WTC11 (cell line): ENCODE results near the gene IQCF6. TPM values are rescaled to one million over a fixed set of nuclear protein-coding genes. Genes with fewer than 3 reads are reported as not detected.

Source experiments
- ATAC-seq: fragments of 200-7000 bp; cut with Tn5 transposase; 2 replicates; pipeline ENCODE4 v1.10.0; 2021; ENCODE audit warnings: mild to moderate bottlenecking, moderate library complexity
- CTCF ChIA-PET: fragments of 300-600 bp; sonication (Branson Sonifier 250); formaldehyde crosslinking; loops from one replicate; lab custom pipeline; 2021; ENCODE audit warnings: antibody characterized with exemption; lab: Charles Lee
- POLR2A ChIA-PET: fragments of 350-600 bp; sonication (Branson Sonifier 250); formaldehyde crosslinking; loops from one replicate; lab custom pipeline; 2021; ENCODE audit warnings: antibody characterized with exemption; lab: Charles Lee
- DNase-seq: peaks from one replicate; pipeline ENCODE4 v3.0.0; 2021; ENCODE audit warnings: low spot score
- H3K27ac Mint-ChIP-seq: 2 replicates; pipeline ENCODE4 v1.8.0; 2021; ENCODE audit warnings: mixed read lengths
- H3K27me3 Mint-ChIP-seq: 2 replicates; pipeline ENCODE4 v1.8.0; 2021; ENCODE audit warnings: low read depth, mild to moderate bottlenecking, moderate library complexity, mixed read lengths
- H3K36me3 Mint-ChIP-seq: 2 replicates; pipeline ENCODE4 v1.8.0; 2021; ENCODE audit warnings: mixed read lengths
- H3K4me1 Mint-ChIP-seq: 2 replicates; pipeline ENCODE4 v1.8.0; 2022; ENCODE audit warnings: mixed read lengths
- H3K4me3 Mint-ChIP-seq: 2 replicates; pipeline ENCODE4 v1.8.0; 2021; ENCODE audit warnings: mild to moderate bottlenecking, moderate library complexity, mixed read lengths
- H3K9me3 Mint-ChIP-seq: 2 replicates; pipeline ENCODE4 v1.8.0; 2021; ENCODE audit warnings: mixed read lengths
- ARID4B ChIP-seq: sonication (generic); formaldehyde crosslinking; IDR thresholded peaks from 2 replicates; pipeline ENCODE4 v1.8.0; 2023; ENCODE audit warnings: missing genetic modification reagents, mild to moderate bottlenecking, borderline replicate concordance
- CREM ChIP-seq: sonication (generic); formaldehyde crosslinking; IDR thresholded peaks from 2 replicates; pipeline ENCODE4 v1.8.1; 2022; ENCODE audit warnings: mild to moderate bottlenecking, missing genetic modification reagents, moderate library complexity
- ERG ChIP-seq: fragments of 250-450 bp; sonication (Bioruptor Pico); IDR thresholded peaks from 2 replicates; pipeline ENCODE4 v1.8.0; 2021; ENCODE audit warnings: mild to moderate bottlenecking
- GTF2I ChIP-seq: fragments of 250-450 bp; sonication (Bioruptor Pico); conservative IDR thresholded peaks from 2 replicates; pipeline ENCODE4 v1.4.0; 2021; ENCODE audit warnings: mild to moderate bottlenecking
- IRF2 ChIP-seq: sonication (generic); formaldehyde crosslinking; IDR thresholded peaks from 2 replicates; pipeline ENCODE4 v1.8.0; 2022; ENCODE audit warnings: low read depth, missing genetic modification reagents, borderline replicate concordance
- JAZF1 ChIP-seq: fragments of 250-450 bp; sonication (Bioruptor Pico); IDR thresholded peaks from 2 replicates; pipeline ENCODE4 v1.9.0; 2021; ENCODE audit warnings: moderate library complexity, mild to moderate bottlenecking, inconsistent platforms
- JUN ChIP-seq: sonication (generic); formaldehyde crosslinking; IDR thresholded peaks from 2 replicates; pipeline ENCODE4 v1.8.0; 2023; ENCODE audit warnings: mild to moderate bottlenecking, missing genetic modification reagents
- MAX ChIP-seq: sonication (generic); formaldehyde crosslinking; IDR thresholded peaks from 2 replicates; pipeline ENCODE4 v1.8.0; 2022; ENCODE audit warnings: mild to moderate bottlenecking, missing genetic modification reagents
- PRDM15 ChIP-seq: sonication (generic); formaldehyde crosslinking; IDR thresholded peaks from 2 replicates; pipeline ENCODE4 v1.8.0; 2022; ENCODE audit warnings: missing genetic modification reagents
- SMAD4 ChIP-seq: sonication (generic); formaldehyde crosslinking; IDR thresholded peaks from 2 replicates; pipeline ENCODE4 v1.8.0; 2022; ENCODE audit warnings: mild to moderate bottlenecking, missing genetic modification reagents
- TEAD4 ChIP-seq: sonication (generic); formaldehyde crosslinking; IDR thresholded peaks from 2 replicates; pipeline ENCODE4 v1.8.0; 2022; ENCODE audit warnings: mild to moderate bottlenecking, missing genetic modification reagents
- ZBTB21 ChIP-seq: sonication (generic); formaldehyde crosslinking; IDR thresholded peaks from 2 replicates; pipeline ENCODE4 v1.8.1; 2023; ENCODE audit warnings: mild to moderate bottlenecking, missing genetic modification reagents, borderline replicate concordance
- ZMAT4 ChIP-seq: fragments of 250-450 bp; sonication (Bioruptor Pico); IDR thresholded peaks from 2 replicates; pipeline ENCODE4 v1.9.0; 2021; ENCODE audit warnings: mild to moderate bottlenecking
- ZNF512 ChIP-seq: sonication (generic); formaldehyde crosslinking; IDR thresholded peaks from 2 replicates; pipeline ENCODE4 v1.8.1; 2022; ENCODE audit warnings: missing genetic modification reagents, borderline replicate concordance
- ZNF671 ChIP-seq: fragments of 250-450 bp; sonication (Bioruptor Pico); IDR thresholded peaks from 2 replicates; pipeline ENCODE4 v1.8.0; 2021; ENCODE audit warnings: mild to moderate bottlenecking
- total RNA-seq: library from RNA; stranded (reverse); gene quantifications from 3 replicates; pipeline ENCODE4 v1.2.3, GENCODE V29; 2021

The IQCF6 gene
- total RNA-seq, 1 experiment from 2014 or later = not detected

- no peaks in the 10 kb centered on the region for H3K27me3 Mint-ChIP-seq
- H3K4me1 Mint-ChIP-seq = peaks cover 65% of the 10 kb centered on the region
- H3K27ac Mint-ChIP-seq = no peak overlapping the region
- ATAC-seq (peak; percentile 93), DNase-seq (peak; percentile 46)
- TF ChIP-seq MAX (CRISPR knock-in tag) (no peak), ZBTB21 (CRISPR knock-in tag) (no peak), ZMAT4 (CRISPR knock-in tag) (no peak), TEAD4 (CRISPR knock-in tag) (0 out of 2 replicates have a peak, but pooled peaks have one; percentile 21), GTF2I (CRISPR knock-in tag) (no peak)
- no peak overlapping the region; the same call in 1 of the 2 replicates for H3K4me3 Mint-ChIP-seq
- H3K36me3 Mint-ChIP-seq = no peaks in the 10 kb centered on the region
- ChIA-PET CTCF (interaction anchor here (0.9 to 2.2 kb wide), 7 partner anchors 20 to 292 kb away, joined by 3 to 29 read pairs (median 5); no protein-coding TSS in a partner anchor), POLR2A (interaction anchor here (0.5 kb wide), 1 partner anchor 45 kb away, joined by 5 read pairs; no protein-coding TSS in a partner anchor)
- no peaks in the 10 kb centered on the region for H3K9me3 Mint-ChIP-seq
Observed at GRCh38 chr3:51794206-51794605, 15.2 kb upstream of the IQCF6 start.

GRCh38 chr3:51792206-51792605, 13.2 kb upstream of the IQCF6 start:
- TF ChIP-seq ERG = no peak
- no peak for TF ChIP-seq CREM (CRISPR knock-in tag)
- no peak for TF ChIP-seq PRDM15 (CRISPR knock-in tag)
- no peak for TF ChIP-seq ARID4B (CRISPR knock-in tag)
- no peak for TF ChIP-seq JAZF1 (CRISPR knock-in tag)
- no peak for DNase-seq
- ATAC-seq = 0 out of 2 replicates have a peak, but pooled peaks have one; percentile 8
- CTCF ChIA-PET = interaction anchor here (0.6 to 2.2 kb wide), 7 partner anchors 10 to 149 kb away, joined by 3 to 16 read pairs (median 6); partner anchors contain the start of gene RRP9
- Mint-ChIP-seq H3K36me3 (0 out of 2 replicates have a peak, but pooled peaks cover under 1% of the 10 kb centered on the region), H3K27me3 (no peaks in the 10 kb centered on the region), H3K4me3 (no peak overlapping the region), H3K27ac (peak overlapping the region; percentile 42; the same call in 1 of the 2 replicates), H3K9me3 (peaks cover 11% of the 10 kb centered on the region), H3K4me1 (peaks cover 47% of the 10 kb centered on the region)
- POLR2A ChIA-PET = no interaction called here

- ChIA-PET CTCF (no interaction called here), POLR2A (no interaction called here)
- H3K4me3 Mint-ChIP-seq = no peak overlapping the region
- DNase-seq (no peak), ATAC-seq (no peak)
- 0 out of 2 replicates have a peak, but pooled peaks cover 2% of the 10 kb centered on the region for H3K36me3 Mint-ChIP-seq
- H3K4me1 Mint-ChIP-seq = peaks cover 21% of the 10 kb centered on the region
- H3K9me3 Mint-ChIP-seq = peaks cover 19% of the 10 kb centered on the region
- no peaks in the 10 kb centered on the region; the same call in 1 of the 2 replicates for H3K27me3 Mint-ChIP-seq
- no peak overlapping the region for H3K27ac Mint-ChIP-seq
- TF ChIP-seq IRF2 (CRISPR knock-in tag) (no peak), SMAD4 (CRISPR knock-in tag) (no peak), ARID4B (CRISPR knock-in tag) (no peak), ZNF671 (CRISPR knock-in tag) (no peak), JUN (CRISPR knock-in tag) (no peak), ZNF512 (CRISPR knock-in tag) (no peak)
Observed at GRCh38 chr3:51789437-51789836, 10.4 kb upstream of the IQCF6 start.
